Stimulated activated CD8-positive, alpha-beta memory T cell treated with anti-CD3 and anti-CD28 coated beads, Interleukin-15, amount 100 ng/mL, for 48 hours (primary cell): ENCODE results near the gene TMCC2.
A peak's percentile ranks its signal among the peaks of the same experiment; 100 is the strongest.

Experiments used
- DNase-seq, 2 donors: peaks; one replicate each; pipeline ENCODE4 v3.0.0-alpha.2; 2020; ENCODE audit warnings: low read depth in 2 of 2

TMCC2 gene

GRCh38 chr1:205303247-205303888 lies 75.6 kb downstream of the TMCC2 start:
- no peak for DNase-seq

GRCh38 chr1:205304046-205304694 lies 76.4 kb downstream of the TMCC2 start:
- DNase-seq = no peak

- no peak for DNase-seq
Measured at GRCh38 chr1:205304695-205305070, 76.9 kb downstream of the TMCC2 start.

- DNase-seq = no peak
Measured at GRCh38 chr1:205306929-205307566, 79.3 kb downstream of the TMCC2 start.

GRCh38 chr1:205309741-205310140 lies 82.0 kb downstream of the TMCC2 start:
- DNase-seq = no peak

DNA sequence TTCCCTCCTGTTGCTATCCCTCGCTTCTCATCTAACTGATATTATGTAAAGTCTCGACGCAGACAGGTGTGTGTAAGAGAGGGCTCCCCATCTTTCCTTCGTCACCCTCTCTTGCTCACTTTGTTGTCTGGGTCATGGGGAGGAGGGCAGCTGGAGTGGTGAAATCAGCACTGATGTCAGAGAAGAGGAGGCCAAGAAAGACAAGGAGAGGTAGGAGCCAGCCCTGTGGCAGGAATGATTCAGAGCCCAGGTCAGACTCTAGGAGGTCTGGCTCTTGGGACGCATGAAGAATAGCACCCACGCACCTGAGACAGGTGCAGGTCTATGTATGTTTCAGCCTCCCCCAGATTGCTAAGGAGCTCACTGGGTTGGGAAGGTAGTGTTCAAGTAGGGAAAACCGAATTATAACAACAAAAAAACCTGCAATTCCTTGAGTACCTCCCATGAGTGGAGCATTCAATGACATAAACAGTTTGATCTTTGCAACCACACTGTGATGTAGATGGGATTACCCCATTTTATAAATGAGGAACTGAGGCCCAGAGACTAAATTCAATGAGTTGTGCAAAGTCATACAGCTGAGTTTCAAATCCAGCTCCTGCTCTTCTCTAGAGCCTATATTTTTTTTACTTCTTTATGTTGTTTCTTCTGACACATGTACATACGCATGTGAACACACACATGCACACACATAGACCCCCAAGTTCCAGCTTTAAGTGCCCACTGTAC lies 83.4 kb downstream of the TMCC2 start:
- DNase-seq = no peak

- no peak for DNase-seq
Measured at GRCh38 chr1:205312866-205313562, 85.3 kb downstream of the TMCC2 start.

DNA sequence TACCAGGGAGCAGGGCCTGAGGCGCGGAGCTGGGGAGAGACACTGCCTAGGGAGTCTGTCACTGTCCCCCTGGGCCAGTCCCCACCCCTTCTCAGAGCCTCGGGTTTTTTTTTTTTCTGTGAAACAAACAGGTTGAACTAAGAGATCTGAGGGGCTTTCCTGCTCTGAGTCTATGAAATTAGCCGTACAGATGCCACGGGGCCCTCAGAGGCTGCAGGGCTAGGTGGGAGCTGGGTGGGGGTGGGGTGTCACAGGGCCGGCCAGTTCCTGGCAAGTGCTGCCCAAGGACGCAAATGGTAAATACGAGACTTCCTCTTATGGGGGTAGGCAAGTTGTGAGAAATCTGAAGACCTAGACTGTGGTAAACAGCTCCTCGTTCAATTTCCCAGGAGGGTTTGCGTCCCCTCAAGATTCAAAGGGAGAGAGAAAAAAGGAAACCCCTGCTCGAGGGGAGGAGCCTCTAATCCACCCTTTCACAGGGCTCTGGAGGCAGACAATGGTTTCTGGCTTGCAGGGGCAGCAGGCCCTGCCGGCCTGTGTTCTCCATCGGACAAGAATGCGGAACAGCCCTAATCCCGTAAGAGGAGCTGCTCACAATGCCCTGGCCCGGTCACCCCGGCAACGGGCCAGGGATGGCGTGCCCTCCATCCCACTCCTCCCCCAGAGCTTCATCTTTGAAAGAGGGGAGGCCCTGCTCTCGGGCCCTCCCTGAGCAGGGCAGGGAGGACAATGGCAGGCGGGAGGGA lies 86.0 kb downstream of the TMCC2 start:
- DNase-seq = peak in 1 of 2 donors; percentile 30

DNA sequence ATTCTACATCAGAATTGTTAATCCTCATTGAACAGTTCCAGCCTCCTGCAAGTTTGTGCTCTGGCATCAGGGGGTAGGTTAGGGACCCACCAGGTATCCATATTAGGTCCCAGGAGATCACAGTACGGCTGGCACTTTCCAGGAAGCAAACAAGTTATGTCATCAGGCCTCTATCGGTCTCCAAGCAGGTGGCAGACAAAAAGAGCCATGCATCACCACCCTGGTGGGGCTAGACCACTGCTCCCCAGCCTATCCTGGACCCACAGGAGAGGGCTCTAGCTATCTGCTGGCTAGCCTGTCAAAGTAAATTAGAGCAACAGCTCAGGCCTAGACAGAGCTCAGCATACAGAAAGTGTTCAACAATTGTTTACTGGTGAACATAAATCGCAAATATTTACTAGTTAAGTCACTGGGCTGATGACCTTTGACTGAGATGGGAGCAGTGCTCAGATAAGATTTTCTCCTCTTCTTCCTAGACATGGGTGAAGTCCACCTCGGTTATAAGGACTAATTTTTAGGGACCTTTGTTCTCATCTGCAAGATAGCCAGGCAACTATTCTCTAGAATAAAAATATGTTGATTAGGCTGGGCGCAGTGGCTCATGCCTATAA lies 87.4 kb downstream of the TMCC2 start:
- no peak for DNase-seq

DNA sequence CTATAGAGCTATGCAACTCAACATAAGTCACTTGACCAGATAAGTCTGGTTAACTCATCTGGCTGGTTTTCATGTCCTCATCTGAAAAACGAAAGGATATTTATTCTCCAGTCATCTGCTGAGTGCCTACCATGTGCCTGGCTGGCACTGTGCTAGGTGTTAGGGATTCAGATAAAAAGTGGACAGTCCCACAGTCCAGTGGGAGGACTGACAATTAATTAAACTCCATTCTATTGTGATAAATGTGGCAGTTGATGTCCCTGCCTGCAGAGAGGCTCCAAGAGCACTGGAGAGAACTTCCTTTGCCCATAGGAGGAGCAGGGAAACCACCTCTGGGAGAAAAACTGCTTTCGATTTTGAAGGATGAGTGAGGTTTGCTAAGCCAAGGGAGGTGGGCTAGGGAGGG lies 88.4 kb downstream of the TMCC2 start:
- no peak for DNase-seq

GRCh38 chr1:205317311-205317917 lies 89.7 kb downstream of the TMCC2 start:
- DNase-seq = no peak

- DNase-seq = no peak
Measured at GRCh38 chr1:205318231-205318991, 90.7 kb downstream of the TMCC2 start.

DNA sequence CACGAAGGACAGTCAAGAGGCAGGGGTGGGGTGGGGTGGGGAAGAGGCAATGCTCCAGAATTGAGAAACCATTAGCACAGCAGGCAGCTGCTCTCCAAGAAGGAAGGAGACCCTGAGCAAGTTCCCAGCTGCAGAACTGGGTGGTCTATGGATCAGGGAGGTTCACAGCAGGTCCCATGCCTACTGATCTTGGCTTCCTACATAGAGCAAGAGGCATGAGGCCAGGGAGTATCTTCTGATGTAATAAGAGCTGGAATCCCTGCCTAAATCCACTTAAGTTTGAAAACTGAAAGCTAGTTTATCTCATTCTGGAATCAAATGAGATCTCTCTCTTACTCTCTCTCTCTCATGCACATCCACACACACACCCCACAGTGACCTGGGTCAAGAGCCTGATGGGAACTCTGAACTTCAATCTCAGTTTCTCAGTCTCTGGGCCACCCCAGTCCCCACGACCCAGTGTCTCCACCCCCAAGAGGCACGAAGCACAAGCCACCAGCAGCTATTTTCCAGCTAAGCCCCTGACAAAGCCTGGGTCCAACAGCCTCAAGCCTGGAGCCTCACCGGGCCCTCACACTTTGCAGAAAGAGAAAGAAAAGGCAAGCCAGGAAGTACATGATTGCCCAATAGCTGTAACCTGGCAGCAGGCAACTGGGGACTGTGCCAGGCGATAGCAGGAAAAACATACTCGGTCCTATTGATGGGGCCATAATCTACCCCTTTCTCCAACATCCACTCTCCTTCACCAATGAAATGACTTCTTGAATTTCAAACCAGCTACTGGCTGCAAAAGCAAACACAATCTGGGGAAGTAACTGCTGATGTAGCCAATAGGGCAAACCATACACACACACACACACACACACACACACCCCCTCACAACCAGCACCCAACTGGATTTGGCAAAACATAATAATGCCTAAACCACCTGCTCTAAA lies 91.6 kb downstream of the TMCC2 start:
- DNase-seq = no peak

DNA sequence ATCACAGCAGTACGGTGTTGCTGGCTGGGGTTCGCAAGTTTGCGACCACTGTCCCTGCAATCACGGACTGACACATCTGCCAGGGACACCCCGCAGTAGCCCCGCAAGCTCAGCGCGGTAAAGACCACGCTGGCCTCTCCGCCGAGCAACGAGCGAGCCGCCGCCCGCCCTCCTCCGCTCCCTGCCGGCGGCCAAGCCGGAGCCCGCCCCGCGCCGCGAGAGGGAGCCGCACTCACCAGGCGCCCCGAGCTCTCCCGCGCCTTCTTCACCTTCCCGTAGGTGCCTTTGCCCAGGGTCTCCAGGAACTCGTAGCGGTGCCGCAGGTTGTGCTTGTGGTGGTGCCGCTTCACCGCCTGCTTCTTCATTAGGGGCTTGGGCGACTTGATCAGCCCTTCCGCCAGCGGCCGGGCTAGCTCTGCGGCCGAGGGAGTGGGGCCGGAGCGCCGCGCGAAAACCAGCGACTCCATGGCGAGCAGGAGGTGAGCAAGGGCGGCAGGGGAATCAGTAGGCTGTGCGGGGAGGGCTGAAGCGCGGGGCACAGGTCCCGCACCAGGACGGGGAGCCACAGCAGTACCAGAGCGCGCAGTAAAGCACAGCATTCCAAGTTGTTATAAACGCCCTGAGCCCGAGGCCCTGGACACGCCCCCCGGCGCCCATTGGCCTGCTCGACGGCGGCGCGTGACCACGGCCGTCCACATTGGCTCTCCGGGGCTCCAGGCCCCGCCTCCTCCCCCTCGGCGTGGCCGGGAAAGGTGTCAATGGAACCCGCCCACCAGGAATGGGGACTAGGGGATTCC lies 93.6 kb downstream of the TMCC2 start, which contains the start of gene NUAK2:
Gene NUAK2 (minus strand): TSS at position 584 of the 797 bp plus-strand sequence. CDS start 117 bp downstream, at position 467.
- DNase-seq = peak; percentile 67 to 75

DNA sequence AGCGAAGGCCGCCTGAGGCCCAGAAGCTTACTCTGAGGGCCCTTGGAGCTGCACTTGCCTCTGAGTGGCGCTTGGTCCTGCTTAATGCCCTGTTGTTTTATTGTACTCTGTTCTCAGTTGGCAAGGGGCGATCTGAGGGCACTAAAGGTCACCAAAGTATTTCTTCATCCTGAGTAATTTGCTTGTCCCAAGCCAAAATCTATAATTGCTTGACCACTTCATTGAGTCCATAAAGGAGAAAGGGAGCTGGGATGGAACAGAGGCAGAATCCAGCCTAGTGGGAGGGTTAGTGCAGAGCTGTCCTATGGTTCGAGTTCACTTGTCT lies 94.2 kb downstream of the TMCC2 start:
- no peak for DNase-seq
